Mucosa of gallbladder (tissue), 1 donor: Measurements from ENCODE around the gene PICK1. TPM values are rescaled to one million over a fixed set of nuclear protein-coding genes. Genes with fewer than 3 reads are reported as not detected.
A peak's percentile ranks its signal among the peaks of the same experiment; 100 is the strongest.
"Not testable (repeated sequence)": the region's sequence is repeated elsewhere in the genome, so short reads cannot be mapped to it uniquely, and the experiment has no call there.

Source experiments
- DNase-seq: peaks from one replicate; pipeline ENCODE4 v3.0.0-alpha.2; 2020; ENCODE audit warnings: low spot score
- total RNA-seq: library from RNA; stranded (reverse); gene quantifications from one replicate; pipeline ENCODE4 v1.2.1, GENCODE V29; 2021
- donor health status: DM: no; HTN: no; CAD: no.

The PICK1 gene
- total RNA-seq, 1 donor from 2014 or later = 49.0 TPM

DNA sequence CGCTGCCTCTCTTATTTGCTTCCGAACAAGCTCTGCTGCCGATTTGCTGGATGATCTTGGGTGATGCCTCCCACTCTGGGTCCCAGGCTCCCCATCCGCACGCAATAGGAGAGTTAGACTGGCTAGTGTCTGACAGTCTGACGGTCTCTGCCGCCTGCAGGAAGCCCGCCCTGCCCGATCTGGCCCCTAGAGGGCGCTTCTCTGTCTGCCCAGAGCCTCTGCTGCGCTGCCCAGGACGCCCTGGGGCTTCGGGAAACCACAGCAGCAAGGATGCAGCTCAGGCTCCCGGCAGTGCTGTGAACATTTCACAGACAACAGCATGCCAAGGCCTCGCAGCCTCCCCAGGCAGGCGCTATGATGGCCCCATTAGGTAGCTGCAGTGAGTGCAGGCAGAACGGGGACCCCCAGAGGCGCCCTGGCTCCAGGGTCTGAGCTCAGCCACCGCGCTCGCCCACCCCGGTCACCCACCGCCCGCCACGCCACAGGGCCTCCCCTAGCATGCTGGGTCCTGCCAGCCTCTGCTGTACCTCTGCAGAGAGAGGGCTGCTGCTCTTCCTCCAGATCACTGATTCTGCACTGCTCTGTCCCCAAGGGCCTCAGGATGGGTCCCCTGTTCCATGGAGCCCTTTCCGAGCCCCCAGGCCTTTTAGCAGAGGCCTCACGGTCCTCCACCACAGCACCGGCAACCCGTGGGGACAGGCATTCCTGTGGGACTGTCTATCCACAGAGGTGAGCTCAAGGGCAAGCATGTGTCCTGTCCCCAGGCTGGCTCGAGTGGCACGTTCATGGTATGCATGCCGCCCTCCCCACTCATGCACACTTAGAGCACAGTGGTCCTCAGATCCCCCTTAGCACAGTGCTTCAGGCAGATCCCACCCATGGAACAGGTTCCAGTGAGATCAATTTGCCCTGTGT is 57.5 kb downstream of the PICK1 start:
- peak; percentile 84 for DNase-seq

DNA sequence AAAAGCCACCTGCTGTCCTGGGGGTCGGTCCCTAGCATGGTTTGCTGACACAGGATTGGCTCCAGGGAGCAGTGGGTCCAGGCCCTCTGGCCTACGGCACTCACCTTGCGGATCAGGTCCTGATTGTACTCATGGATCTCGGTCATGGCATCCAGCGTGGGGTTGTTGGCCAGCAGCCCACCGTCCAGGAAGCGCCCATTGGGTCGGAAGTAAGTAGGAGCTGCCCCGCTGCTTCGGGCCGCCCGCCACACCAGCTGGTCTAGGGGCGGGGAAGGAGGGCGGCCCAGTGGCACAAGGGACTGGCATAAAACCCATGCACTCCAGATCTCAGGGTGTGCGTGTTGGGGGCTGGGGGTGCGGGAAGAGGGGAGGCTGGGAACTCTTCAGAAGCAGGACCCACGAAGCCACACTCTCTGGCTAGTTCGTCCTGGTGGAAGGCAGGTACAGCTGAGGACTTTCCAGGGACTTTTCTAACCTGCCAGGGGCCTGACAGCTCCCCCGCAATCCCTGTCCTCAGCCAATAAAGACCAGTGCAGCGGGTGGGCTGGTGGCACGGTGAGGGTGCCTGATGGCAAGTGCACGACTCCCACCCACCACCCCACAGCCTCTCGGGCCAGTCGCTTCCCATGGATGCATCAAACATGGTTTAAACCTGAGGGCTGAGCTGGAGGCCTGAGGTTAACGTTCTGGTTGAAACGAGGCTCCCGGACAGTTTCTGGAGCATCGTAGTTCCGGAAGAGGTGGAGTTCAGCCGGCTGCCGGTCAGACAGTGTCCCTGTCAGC is 58.4 kb downstream of the PICK1 start:
- no peak for DNase-seq

DNA sequence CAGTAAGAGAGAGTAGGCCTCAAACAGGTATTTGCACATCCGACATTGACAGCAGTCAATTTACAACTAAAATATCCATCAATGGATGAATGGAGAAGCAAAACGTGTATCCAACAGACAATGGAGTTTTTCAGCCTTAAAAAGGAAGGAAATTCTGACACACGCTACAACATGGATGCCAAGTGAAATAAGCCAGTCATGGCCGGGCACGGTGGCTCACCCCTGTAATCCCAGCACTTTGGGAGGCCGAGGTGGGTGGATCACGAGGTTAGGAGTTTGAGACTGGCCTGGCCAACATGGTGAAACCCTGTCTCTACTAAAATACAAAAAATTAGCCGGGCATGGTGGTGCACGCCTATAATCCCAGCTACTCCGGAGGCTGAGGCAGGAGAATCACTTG is 60.4 kb downstream of the PICK1 start:
- DNase-seq = not testable (repeated sequence)

DNA sequence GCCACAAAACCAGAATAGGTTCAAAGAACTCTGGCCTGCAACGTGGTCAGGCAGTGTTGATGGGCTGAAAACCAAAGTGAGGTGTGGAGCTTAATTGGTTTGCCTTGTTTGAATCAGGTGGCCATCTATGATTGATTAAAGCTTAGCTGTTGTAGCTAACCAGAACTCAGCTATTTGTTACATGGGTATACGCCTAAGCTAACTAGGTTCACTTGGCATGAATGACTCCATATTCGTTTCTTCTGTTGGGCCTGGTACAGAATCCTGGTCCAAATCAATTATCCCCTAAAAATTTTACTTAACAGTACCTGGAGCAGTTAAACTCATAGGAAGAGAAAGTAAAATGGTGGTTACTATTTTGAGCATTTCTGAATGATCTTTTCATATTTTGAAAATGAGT is 61.0 kb downstream of the PICK1 start:
- no peak for DNase-seq

DNA sequence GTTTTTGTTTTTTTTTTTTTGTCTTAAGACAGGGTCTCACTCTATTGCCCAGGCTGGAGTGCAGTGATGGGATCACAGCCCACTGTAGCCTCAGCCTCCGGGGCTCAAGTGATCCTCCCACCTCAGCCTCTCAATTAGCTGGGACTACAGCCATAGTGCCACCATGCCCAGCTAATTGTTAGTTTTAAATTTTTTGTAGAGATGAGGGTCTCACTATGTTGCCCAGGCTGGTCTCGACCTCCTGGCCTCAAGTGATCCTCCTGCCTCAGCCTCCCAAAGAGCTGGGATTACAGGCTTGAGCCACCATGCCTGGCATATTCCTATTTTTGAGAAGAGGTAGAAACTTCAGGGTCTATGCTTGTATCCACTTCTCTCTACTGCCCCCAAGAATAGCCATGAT is 61.5 kb downstream of the PICK1 start:
- DNase-seq = not testable (repeated sequence)

DNA sequence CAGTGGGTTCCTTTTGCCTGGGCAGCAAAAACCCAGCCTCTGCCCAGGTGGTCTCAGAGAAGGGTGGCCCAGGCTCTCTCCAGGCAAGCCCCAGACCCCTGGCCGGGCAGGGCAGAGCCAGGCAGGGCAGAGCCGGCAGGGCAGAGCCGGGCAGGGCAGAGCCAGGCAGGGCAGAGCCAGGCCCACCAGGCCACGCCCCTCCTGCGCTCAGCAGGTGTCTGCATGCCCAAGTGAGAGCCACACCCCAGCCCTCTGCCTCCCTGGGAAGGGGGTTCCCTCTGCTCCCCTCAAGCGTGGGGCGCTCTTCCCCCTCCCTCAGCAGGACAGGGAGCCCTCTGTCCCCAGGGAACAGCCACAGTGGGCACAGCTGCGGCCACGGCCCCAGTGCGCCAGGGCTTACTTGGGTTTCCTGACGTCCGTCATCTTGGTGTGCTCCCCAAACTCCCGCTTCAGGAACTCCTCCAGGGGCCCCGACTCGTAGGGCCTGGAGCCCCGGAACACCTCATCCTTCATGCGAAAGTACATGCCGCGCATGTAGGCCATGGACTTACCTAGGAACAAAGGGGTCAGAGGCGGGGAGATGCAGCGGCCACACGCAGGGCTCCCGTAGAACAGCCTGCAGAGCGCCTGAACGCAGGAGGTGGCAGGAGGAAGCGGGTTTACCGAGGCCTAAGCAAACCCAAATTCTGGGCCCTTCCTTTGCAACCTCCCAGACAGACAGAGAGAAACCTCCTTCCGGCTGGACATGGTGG is 63.3 kb downstream of the PICK1 start:
- no peak for DNase-seq

DNA sequence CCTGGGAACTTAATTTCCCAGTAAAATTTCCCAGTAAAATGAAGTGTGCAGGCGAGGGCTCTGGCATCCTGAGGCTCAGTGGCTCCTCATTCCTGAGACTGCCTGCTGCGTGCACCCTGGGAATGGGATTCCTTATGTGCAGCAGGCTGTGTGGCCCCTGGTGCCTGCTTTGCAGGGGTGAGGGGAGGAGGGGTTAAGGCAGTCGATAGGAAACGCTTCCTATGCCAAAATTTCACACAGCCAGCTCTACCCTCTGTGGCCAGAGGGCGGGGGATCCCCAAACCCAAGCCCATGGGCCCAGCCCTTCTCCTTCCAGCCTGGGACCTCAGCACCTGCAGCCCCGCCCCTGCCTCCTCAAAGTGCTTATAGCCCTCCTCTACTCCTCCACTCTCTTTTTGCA is 65.4 kb downstream of the PICK1 start:
- DNase-seq = no peak

DNA sequence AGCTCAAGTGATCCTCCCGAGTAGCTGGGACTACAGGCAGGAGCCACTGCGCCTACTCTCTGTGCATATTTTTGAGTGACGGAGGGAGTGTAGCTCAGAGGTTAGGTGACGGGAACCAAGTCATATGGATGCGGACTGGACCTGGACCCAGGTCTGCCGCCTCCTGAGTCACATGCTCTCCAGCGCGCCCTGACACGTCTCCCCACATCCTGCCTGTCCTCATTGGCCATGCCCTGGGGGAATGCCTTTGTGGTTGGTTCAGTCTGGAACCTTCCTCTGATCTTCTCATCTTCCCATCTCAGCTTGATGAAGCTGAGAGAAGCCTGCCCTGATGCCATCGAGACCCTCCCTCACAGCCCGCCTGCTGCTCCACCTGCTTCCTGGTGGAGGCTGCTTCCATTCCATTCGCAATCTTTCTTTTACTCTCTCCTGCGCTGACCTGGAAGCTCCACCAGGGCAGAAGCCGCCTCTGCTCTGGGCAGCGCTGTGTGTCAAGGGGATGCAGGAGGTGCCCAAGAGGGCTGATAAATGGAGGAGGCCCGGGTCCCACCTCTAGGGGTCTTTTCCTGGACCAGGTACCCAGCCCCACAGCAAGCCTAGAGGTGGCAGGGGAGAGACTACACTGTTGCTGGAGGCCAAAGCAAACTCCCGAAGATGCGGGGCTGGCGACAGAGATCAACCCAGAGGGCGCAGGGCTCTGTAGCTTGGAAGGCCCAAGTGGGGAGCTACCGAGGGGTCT is 67.2 kb downstream of the PICK1 start:
- DNase-seq = no peak

DNA sequence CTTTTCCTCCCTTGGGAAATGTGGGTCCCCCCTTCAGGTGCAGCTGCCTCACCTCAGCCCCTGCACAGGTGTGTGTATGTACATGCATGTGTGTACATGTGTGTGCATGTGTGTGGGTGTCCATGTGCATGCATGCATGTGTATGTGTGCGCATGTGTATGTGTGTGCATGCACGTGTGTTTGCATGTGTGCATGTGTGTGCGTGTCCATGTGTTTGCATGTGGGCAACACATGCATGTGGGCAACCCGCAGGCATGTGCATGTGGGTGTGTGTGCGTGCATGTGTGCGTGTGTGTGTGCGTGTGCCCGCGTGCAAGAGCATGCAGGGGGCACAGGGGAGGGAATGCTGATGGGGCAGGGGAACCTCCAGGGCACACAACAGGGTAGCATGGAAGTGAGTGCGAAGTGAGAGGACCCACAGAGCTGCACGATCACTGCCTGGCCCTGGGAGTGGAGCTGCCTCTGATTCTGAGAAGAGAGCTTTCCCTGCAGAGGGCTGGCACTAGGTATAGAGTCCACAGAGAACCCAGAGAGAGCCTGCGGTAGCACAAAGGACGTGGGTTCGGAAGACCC is 67.9 kb downstream of the PICK1 start:
- no peak for DNase-seq

Other genes with a start within 250 kb of the PICK1 start
- gene GCAT, start 249.5 kb upstream of the PICK1 start, total RNA-seq = 22.3 TPM
- gene GALR3, start 234.0 kb upstream of the PICK1 start, total RNA-seq = 0.29 TPM
- gene ANKRD54, start 213.1 kb upstream of the PICK1 start, total RNA-seq = 34.2 TPM
- 383 TPM for gene EIF3L, start 208.0 kb upstream of the PICK1 start, total RNA-seq
- 55.1 TPM for gene MICALL1, start 151.1 kb upstream of the PICK1 start, total RNA-seq
- not detected for gene C22orf23, start 103.8 kb upstream of the PICK1 start, total RNA-seq
- gene POLR2F, start 103.7 kb upstream of the PICK1 start, total RNA-seq = 80.7 TPM
- 5.1 TPM for gene SOX10, start 72.8 kb upstream of the PICK1 start, total RNA-seq
- gene SLC16A8, start 26.8 kb downstream of the PICK1 start, total RNA-seq = 0.35 TPM
- gene BAIAP2L2, start 53.3 kb downstream of the PICK1 start, total RNA-seq = 216 TPM
- gene PLA2G6, start 124.4 kb downstream of the PICK1 start, total RNA-seq = 260 TPM
- gene MAFF, start 144.6 kb downstream of the PICK1 start, total RNA-seq = 34.4 TPM
- gene TMEM184B, start 215.6 kb downstream of the PICK1 start, total RNA-seq = 108 TPM